HUES64 (cell line): ENCODE results near the gene ZNF181.

Experiments used
- H3K27ac ChIP-seq: 2 replicates; pipeline ENCODE4 v1.7.0; 2013; ENCODE audit warnings: low read depth, low read length, inconsistent platforms
- H3K27me3 ChIP-seq: 2 replicates; pipeline ENCODE4 v1.6.1; 2013; ENCODE audit warnings: mild to moderate bottlenecking, low read length; ENCODE audit not compliant: insufficient read depth
- H3K36me3 ChIP-seq: 2 replicates; pipeline ENCODE4 v1.6.1; 2013; ENCODE audit warnings: mild to moderate bottlenecking, low read length; ENCODE audit not compliant: insufficient read depth
- H3K4me1 ChIP-seq: 2 replicates; pipeline ENCODE4 v1.6.1; 2013; ENCODE audit warnings: mild to moderate bottlenecking, low read length, moderate library complexity; ENCODE audit not compliant: insufficient read depth
- H3K4me3 ChIP-seq: 2 replicates; pipeline ENCODE4 v1.5.1; 2013; ENCODE audit warnings: mild to moderate bottlenecking, low read length, moderate library complexity
- H3K9ac ChIP-seq: 2 replicates; pipeline ENCODE4 v1.6.1; 2013; ENCODE audit warnings: mild to moderate bottlenecking, low read depth, low read length
- H3K9me3 ChIP-seq: 2 replicates; pipeline ENCODE4 v1.6.1; 2013; ENCODE audit warnings: low read depth, low read length; ENCODE audit not compliant: insufficient read depth
- WGBS: fragments of 150-250, 120-280 bp; methylation state at CpG from one replicate; pipeline ENCODE4 v1.1.7; 2013; ENCODE audit warnings: missing lambda C conversion rate; 5-methylcytosine and 5-hydroxymethylcytosine counted together

Gene ZNF181

DNA sequence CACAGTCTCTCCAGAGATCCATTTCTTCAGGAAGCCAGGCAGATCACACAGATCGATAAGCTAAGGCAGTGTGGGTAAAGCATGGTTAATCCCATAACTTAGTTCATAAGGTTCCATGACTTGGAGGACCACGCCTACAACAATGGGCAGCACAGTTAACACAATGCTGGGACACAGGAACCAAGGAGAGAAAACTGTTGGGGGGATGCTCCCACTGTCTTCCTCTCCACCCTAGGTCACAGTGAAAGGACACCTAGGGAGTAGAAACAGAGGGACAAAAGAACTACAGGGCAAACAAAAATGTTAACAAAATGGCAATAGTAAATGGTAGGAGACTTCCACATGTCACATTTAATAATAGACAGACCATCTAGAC, 20.8 kb upstream of the ZNF181 start:
- 69% methylated on average over 2 of the region's 2 CpGs for WGBS
- no peaks in the 10 kb centered on the region for H3K36me3 ChIP-seq
- H3K9ac ChIP-seq, result no peak overlapping the region
- no peaks in the 10 kb centered on the region; the same call in 1 of the 2 replicates for H3K4me1 ChIP-seq
- H3K27ac ChIP-seq, result no peak overlapping the region
- no peak overlapping the region for H3K4me3 ChIP-seq
- H3K9me3 ChIP-seq, result peaks cover 50% of the 10 kb centered on the region
- H3K27me3 ChIP-seq, result no peaks in the 10 kb centered on the region; the same call in 1 of the 2 replicates

DNA sequence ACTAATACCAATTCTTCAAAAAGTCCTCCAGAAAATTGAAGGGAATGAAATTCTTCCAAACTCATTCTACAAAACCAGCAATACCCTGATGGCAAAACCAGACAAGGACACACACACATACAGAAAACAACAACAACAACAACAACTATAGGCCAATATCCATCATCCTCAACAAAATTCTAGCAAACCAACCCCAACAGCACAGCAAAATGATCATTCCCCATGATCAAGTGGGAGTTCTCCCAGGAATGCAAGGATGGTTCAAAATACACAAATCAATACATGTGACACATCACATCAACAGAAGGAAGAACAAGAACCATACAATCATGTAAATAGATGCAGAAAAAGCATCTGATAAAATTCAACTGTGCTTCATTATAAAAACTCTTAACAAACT, 18.7 kb upstream of the ZNF181 start:
- peaks cover 51% of the 10 kb centered on the region for H3K9me3 ChIP-seq
- no peak overlapping the region for H3K27ac ChIP-seq
- no peaks in the 10 kb centered on the region; the same call in 1 of the 2 replicates for H3K27me3 ChIP-seq
- H3K4me1 ChIP-seq, result no peaks in the 10 kb centered on the region; the same call in 1 of the 2 replicates
- no peak overlapping the region for H3K4me3 ChIP-seq
- H3K36me3 ChIP-seq, result no peaks in the 10 kb centered on the region
- H3K9ac ChIP-seq, result no peak overlapping the region

DNA sequence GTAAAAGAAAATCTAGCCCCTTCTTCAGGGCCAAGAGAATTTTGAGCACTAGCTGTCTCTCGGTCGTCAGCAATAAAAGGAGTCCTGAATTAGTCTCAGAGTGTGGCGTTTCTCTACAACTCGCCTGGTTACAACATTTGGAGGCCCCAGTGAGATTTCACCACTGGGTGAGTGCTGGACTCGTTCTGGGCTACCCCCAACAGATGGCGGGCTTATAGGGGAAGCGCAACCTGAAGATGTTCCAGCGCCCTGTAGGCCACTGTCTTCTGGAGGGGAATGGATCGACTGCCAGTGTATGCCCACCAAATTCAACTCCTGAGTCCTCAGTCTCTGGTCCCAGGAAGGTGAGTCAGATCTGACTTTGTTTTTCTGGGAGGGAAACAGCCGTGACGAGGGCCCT, 11.7 kb upstream of the ZNF181 start:
- Histone ChIP-seq H3K9me3 (peaks cover 8% of the 10 kb centered on the region; the same call in 1 of the 2 replicates), H3K27ac (no peak overlapping the region), H3K9ac (no peak overlapping the region), H3K27me3 (no peaks in the 10 kb centered on the region), H3K4me1 (no peaks in the 10 kb centered on the region), H3K36me3 (no peaks in the 10 kb centered on the region), H3K4me3 (no peak overlapping the region)
- WGBS, result 73% methylated on average over 11 of the region's 11 CpGs

DNA sequence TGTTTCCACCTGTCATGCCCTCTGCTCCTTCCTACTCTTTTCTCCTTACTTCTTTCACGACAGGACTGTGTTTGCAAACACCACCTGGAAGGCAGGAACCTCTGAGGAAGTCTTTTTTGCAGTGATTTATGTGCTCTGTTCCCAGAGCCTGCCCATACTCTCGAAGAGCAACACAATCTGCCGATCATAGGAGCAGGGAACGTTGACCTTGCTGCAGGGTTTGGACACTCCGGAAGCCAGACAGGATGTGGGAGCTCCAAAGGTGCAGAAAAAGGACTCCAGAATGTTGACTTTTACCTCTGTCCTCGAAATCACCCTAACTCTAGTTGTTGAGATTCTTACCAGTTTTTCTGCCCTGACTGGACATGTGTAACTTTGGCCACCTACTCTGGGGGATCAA, 8.6 kb upstream of the ZNF181 start:
- Histone ChIP-seq H3K36me3 (no peaks in the 10 kb centered on the region), H3K4me3 (no peak overlapping the region), H3K9ac (no peak overlapping the region), H3K27ac (no peak overlapping the region), H3K9me3 (no peaks in the 10 kb centered on the region), H3K27me3 (no peaks in the 10 kb centered on the region), H3K4me1 (no peaks in the 10 kb centered on the region)
- 76% methylated on average over 6 of the region's 6 CpGs for WGBS

DNA sequence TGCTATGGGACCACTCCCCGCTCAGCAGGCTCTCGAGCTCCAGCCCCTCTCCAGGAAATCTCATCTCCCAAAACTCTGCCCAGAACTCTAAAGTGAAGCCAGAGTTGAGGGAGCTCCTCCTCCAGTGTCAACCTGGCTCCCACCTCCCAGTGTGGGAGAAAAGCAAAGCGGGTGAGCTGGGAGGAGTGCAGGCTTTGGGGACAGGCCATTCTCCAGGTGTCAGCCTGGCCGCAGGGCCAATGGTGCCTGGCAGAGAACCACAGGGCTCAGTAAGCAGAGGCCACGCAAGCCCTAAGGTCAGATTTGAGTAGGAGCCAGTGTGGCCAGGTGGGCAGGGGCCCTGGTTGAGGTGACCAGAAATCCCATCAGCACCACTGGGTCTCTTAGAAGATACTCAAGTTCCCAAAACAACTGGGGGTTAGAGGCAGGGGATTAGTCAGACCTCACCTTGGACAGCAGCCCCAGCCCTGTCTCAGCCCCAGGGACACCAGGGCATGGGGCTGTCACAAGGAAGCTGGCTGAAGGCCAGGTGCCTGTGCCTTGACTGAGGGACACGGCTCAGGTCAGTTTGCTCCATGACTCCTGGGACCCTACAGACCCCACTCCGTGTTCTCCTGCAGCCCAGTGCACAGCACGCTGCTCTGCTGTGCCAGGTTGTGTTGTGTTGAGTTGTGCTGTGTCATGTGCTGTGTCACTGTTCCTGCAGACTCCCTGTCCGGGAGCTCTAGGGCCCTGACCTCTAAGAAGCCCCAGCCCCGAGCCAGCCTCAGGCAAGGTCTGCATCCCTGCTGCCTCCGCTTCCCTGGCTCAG, 2.8 kb upstream of the ZNF181 start:
- Histone ChIP-seq H3K9me3 (no peaks in the 10 kb centered on the region), H3K4me1 (0 out of 2 replicates have a peak, but pooled peaks cover 3% of the 10 kb centered on the region), H3K27me3 (no peaks in the 10 kb centered on the region), H3K36me3 (no peaks in the 10 kb centered on the region), H3K9ac (no peak overlapping the region), H3K27ac (no peak overlapping the region), H3K4me3 (no peak overlapping the region)
- 82% methylated on average over 11 of the region's 11 CpGs for WGBS

DNA sequence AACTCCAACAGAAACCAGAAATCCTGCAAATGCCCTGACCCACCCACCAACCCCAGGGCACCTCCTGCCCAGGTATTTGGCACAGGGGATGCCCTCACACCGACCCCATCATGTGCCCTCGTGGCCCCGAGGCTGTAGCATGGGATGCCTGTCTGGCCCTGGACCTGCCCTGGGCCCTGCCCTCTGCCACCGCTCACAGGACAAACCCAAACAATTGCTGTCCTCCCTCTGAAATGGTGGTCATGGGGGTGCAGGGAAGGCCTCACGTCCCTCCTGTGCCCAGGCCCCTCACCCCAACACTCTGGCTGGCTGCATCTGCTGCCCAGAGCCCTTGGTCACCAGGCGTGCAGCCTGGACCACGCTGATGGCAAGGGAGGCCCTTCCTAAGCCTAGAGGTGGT, 2.1 kb upstream of the ZNF181 start:
- H3K4me1 ChIP-seq, result 0 out of 2 replicates have a peak, but pooled peaks cover 3% of the 10 kb centered on the region
- 80% methylated on average over 7 of the region's 7 CpGs for WGBS

DNA sequence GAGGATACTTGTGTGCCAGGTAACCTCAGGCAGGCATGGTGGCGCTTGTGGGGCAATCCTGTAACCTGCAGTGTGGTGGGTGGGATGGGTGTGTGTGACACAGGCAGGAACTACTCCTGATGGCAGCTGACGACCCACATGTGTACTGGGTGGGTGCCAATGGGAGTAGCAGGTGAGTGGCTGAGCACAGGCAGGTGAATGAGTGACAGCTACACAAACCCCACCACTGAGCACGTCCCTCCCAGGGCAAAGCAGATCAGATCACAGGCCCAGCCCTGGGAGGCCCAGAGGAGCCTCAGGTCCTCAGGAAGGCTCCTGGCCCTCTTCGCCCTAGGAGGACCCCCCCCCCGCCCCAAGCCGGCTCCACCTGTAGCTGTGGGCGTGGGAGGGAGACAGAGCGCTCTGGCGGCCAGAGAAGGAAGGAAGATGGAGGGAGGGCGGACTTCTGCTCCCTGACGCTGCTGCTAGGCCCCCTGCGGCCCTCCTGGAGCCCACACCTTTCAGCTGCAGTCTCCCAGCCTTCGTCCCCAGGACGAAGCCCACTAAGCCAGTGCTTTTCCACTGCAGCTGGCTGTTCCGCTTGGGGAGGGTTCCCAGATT, 1.3 kb upstream of the ZNF181 start:
- H3K4me3 ChIP-seq, result peak overlapping the region; percentile 83
- 65% methylated on average over 15 of the region's 15 CpGs for WGBS
- no peaks in the 10 kb centered on the region for H3K9me3 ChIP-seq
- 0 out of 2 replicates have a peak, but pooled peaks cover 2% of the 10 kb centered on the region for H3K36me3 ChIP-seq
- 0 out of 2 replicates have a peak, but pooled peaks cover 3% of the 10 kb centered on the region for H3K4me1 ChIP-seq
- no peak overlapping the region for H3K9ac ChIP-seq
- no peak overlapping the region for H3K27ac ChIP-seq
- H3K27me3 ChIP-seq, result no peaks in the 10 kb centered on the region

More for the DNA sequence above, 2.1 kb upstream of the ZNF181 start:
- H3K4me3 ChIP-seq, result no peak overlapping the region
- no peaks in the 10 kb centered on the region for H3K36me3 ChIP-seq
- H3K27ac ChIP-seq, result no peak overlapping the region
- H3K9ac ChIP-seq, result no peak overlapping the region
- no peaks in the 10 kb centered on the region for H3K27me3 ChIP-seq
- no peaks in the 10 kb centered on the region for H3K9me3 ChIP-seq

DNA sequence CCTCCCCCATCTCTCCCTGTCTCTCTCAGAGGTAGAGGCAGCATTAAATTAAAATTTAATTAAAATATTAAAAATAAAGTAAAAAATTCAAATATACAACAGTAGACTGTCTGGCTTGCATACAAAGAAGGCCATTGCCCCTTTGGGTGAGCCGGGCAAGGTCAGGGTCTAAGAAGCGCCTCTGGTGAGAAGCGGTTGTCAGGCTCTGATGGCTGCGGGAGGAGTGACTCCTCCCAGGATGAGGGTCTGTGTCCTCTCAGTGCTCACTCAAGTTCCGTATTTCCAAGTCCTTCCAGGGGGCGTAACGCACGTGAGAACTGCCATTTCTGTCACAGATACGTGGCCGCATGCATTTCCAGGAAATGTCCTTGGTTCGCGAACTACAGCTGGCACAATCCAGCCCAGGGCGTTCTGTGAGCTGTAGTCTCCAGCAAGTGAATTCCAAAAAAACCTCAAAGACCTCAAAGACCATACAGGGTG, 737 bp upstream of the ZNF181 start:
- H3K4me3 ChIP-seq, result peak overlapping the region; percentile 83
- 0 out of 2 replicates have a peak, but pooled peaks cover 3% of the 10 kb centered on the region for H3K36me3 ChIP-seq
- H3K27me3 ChIP-seq, result no peaks in the 10 kb centered on the region
- no peaks in the 10 kb centered on the region for H3K9me3 ChIP-seq
- peak overlapping the region; percentile 96 for H3K27ac ChIP-seq
- peak overlapping the region; percentile 79 for H3K9ac ChIP-seq
- 3% methylated on average over 13 of the region's 13 CpGs for WGBS
- 0 out of 2 replicates have a peak, but pooled peaks cover 3% of the 10 kb centered on the region for H3K4me1 ChIP-seq

DNA sequence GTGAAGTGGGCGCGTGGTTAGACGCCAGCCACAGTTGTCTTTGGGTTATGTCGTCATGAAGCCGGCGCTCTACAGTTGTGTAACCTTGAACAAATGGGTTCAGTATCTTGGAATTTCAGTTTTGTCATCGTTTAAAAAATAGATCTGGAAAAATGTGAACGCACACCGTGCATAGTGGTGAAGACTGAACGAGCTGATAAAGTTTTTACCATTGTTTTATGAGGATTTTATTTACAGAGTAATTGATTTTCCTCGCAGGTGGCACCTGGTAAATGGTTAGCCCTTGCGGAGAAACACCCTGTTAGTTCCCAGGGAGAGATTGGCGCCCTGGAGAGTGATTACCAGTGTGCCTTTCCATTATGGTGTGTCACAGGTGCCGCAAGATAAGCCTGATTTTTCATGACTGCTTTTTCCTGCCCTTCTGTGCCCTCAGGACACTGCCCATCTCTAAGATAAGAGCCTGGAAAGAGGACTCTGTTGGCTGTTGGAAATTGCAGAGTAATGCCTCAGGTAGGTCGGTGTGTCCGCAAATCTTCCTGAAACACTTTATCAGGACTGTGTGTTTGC, 577 bp downstream of the ZNF181 start:
- H3K9ac ChIP-seq, result peak overlapping the region; percentile 79
- H3K4me1 ChIP-seq, result 0 out of 2 replicates have a peak, but pooled peaks cover 3% of the 10 kb centered on the region
- peak overlapping the region; percentile 96 for H3K27ac ChIP-seq
- H3K4me3 ChIP-seq, result peak overlapping the region; percentile 83
- peaks cover 13% of the 10 kb centered on the region for H3K36me3 ChIP-seq
- no peaks in the 10 kb centered on the region for H3K27me3 ChIP-seq
- 22% methylated on average over 16 of the region's 16 CpGs for WGBS
- no peaks in the 10 kb centered on the region for H3K9me3 ChIP-seq

DNA sequence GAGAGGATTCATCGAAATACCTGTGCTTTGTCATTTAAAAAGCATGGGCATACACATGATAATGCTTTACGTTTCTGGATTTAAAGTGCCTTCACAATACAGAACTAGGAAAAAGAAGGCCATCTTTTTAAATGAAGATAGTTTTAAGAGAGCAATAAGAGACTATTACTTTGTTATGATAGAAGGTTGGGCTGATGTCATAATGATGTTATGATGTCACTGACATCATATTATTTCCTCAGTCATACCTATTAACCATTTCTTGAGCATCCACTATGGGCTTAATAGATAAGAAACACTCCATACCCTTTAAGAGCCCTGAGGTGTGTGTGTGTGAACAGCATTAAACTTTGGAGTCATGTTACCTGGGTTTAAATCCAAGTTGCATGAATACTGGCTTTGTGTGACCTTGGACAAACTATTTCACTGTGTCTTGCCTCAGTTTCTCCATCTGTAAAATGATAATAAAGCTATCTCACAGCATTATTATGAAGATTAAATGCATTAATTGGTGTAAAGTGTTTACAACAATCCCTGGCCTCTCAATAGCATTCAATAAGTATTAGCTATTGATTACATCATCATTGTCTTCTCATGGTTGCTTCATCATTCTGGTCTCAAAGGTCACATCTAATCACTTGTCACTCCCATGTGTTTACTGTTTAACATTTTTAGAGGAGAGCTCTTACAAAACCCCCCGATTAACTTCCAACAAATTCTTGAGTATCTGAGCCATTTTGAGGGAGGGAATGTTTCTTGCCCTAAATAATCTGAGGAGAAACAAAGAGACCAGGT, 11.1 kb downstream of the ZNF181 start:
- peaks cover 8% of the 10 kb centered on the region; the same call in 1 of the 2 replicates for H3K9me3 ChIP-seq
- WGBS, result 96% methylated on average over 2 of the region's 3 CpGs
- peaks cover 12% of the 10 kb centered on the region for H3K36me3 ChIP-seq

More for the DNA sequence above, 11.1 kb downstream of the ZNF181 start:
- H3K27ac ChIP-seq, result no peak overlapping the region
- no peaks in the 10 kb centered on the region for H3K27me3 ChIP-seq
- peaks cover 4% of the 10 kb centered on the region; the same call in 1 of the 2 replicates for H3K4me1 ChIP-seq
- no peak overlapping the region for H3K9ac ChIP-seq
- H3K4me3 ChIP-seq, result no peak overlapping the region
